Measurements from ENCODE around the gene ADAMTS5.
A peak's percentile ranks its signal among the peaks of the same experiment; 100 is the strongest.

The ADAMTS5 gene

GRCh38 chr21:26948194-26948593, 18.7 kb downstream of the ADAMTS5 start:
- DNase-seq (ENCODE audit: low spot score): no peak

DNA sequence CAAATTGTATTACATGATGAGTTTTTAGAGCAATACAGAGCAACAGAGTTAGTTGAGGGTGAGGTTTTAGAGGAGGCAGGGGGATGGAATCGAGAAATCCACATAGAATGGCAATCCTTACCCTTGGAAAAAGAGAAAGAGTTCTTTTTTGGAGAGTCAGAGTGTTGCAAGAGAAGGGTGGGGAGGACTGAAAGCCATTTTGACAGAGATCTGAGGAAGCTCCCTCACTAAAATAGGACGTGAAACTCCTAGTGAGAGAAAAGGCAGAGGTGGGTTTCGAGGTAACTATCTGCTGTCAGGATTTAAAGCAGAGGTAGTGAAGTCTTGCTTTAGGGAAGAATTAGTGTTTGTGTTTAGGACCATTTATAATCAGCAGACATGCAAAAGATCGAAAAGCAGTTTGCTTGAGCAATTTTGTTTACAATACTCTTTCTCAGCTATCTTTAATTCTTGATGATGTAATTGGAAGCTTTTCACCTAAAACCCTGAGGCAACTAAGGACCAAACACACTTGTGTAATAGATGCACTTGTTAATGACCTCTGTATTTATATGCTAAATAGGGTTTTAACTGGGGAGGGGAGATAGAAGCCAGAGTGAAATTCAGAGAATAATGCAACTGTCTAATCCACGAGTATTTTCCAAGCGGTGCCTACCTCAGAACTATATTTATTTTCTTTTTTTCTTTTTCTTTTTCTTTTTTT, 20.0 kb downstream of the ADAMTS5 start:
- DNase-seq (ENCODE audit: low spot score): no peak

GRCh38 chr21:26945916-26946675, 20.8 kb downstream of the ADAMTS5 start:
- peak; percentile 35 for DNase-seq (ENCODE audit: low spot score)

DNA sequence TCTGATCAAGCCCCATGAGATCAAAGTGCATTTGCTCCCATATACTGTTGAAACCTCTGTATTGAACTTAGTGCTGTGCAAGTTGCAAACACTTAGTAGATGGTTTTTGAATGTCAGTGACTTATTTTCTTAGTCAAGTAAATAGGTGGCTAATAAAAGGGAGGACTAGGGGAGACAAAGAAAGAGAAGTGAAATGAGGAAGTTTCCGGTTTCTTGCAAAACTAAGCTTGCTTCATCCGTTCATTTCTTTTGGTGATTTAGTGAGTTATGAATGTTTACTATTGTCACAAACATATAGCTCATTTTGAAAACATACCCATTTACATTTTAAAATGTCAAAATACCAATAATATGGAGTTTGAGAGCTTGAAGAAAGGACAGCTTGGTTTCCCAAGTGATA, 23.0 kb downstream of the ADAMTS5 start:
- no peak for DNase-seq (ENCODE audit: low spot score)

- no peak for DNase-seq (ENCODE audit: low spot score)
Measured at GRCh38 chr21:26941421-26941820, 25.5 kb downstream of the ADAMTS5 start.

GRCh38 chr21:26939601-26940111, 27.2 kb downstream of the ADAMTS5 start:
- DNase-seq (ENCODE audit: low spot score): peak; percentile 67

- DNase-seq (ENCODE audit: low spot score): no peak
Measured at GRCh38 chr21:26936641-26937040, 30.2 kb downstream of the ADAMTS5 start.

GRCh38 chr21:26935977-26936376, 30.9 kb downstream of the ADAMTS5 start:
- no peak for DNase-seq (ENCODE audit: low spot score)

- no peak for DNase-seq (ENCODE audit: low spot score)
Measured at GRCh38 chr21:26934383-26934782, 32.5 kb downstream of the ADAMTS5 start.

GRCh38 chr21:26933448-26933847, 33.4 kb downstream of the ADAMTS5 start:
- DNase-seq (ENCODE audit: low spot score): no peak

- no peak for DNase-seq (ENCODE audit: low spot score)
Measured at GRCh38 chr21:26925636-26926035, 41.3 kb downstream of the ADAMTS5 start.

DNA sequence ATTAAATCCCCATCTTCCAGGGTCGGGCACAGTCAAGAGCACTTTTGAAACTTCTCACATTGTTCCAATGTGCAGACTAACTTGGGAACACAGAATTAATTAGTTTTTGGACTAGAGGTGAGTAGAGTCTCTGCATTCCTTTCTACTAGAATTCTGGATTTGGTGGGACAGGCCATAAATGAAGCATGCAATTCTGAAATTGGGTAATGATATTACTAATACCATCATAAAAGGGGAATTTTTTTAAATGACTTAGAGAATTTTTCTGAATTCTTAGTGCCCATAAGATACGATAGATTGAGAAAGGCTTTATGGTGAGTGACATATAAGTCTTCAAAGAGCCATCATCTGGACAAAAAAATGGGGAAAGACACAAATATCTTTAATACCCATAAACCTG, 41.8 kb downstream of the ADAMTS5 start:
- no peak for DNase-seq (ENCODE audit: low spot score)

- DNase-seq (ENCODE audit: low spot score): no peak
Measured at GRCh38 chr21:26923986-26924385, 42.9 kb downstream of the ADAMTS5 start.

DNA sequence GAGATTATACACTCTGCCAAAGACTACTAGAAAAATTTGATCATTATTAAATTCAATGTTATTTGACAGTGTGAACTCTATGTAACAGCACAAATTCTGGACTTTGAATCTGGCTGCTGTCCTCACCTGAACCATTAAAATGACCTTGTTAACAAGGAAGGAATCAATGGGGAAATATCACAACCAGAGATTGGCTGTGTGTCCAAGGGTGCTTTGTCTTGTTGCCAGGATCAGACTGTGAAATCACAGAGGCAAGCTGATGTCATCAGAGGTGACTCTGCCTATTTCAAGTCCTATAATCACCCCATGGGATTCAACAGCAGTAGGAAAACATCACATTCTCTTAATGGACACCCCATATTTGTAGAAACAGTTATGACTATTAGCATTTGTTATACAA, 46.8 kb downstream of the ADAMTS5 start:
- DNase-seq (ENCODE audit: low spot score): no peak

DNA sequence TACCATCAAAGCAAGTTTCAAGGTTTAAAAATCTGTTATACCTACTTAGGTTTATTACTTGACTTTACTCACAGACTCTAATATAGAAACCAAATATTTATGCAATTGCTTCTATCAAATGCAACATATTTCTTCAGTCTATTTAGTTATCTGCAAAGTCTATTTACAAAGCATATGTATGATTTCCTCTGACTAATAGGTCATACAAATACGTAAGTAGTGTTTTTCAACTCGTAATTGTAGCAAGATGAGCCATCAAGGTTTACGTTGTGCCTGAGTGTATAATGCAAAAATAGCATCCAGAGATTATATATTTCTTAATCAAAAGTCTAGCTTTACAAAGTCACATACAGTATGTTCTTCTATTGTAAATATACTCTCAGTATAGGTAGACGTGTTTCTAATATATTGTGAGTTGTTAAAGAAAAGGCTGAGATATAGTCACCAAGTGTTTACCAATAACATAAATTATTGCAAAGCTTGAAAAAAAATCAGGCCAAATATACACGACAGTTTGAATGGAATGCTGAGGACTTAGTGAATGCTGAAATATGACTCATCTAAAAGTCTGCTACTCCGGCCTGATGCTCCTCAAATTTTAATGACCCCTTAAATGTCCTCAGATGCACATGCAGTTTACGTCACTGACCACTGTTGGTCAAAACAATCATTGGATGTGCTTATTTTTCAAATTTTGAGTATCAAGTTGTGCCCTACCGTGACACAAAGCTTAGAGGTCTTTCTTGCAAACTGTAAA, 48.4 kb downstream of the ADAMTS5 start:
- peak; percentile 73 for DNase-seq (ENCODE audit: low spot score)

DNA sequence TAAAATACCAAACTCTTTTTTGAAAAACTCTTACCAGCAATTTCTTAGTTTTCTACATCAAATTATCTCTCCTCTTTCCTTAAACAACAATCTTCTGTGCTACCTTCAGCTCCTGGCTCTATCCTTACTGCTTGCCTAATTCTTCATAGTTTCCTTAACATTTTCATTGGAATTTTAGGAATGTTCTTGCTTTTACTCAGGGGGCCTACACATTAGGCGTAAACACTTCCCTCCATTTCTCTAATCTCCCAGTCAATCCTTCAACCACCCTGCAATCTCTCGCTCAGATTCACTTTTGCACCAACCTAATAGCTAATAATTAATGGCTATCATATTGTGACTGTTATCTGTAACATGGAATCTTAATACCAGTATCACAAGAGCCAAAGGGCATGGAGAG, 50.1 kb downstream of the ADAMTS5 start:
- no peak for DNase-seq (ENCODE audit: low spot score)

DNA sequence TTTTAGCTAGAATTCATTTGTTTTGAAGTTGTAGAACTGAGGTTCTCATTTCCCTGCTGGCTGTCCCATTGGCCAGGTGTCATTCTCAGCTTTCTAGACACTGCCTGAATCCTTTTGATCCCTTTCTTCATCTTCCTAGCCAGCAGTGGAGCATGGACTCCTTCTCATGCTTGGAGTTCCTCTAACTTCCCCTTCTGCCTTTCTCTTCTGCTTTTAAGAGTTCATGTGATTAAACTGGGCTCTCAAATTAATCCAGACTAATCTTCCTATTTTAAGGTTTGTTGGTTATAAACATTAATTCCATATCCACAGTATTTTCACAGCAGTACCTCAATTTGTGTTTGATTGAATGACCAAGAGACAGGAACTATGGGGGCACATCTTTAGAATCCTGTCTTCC, 52.3 kb downstream of the ADAMTS5 start:
- DNase-seq (ENCODE audit: low spot score): no peak

DNA sequence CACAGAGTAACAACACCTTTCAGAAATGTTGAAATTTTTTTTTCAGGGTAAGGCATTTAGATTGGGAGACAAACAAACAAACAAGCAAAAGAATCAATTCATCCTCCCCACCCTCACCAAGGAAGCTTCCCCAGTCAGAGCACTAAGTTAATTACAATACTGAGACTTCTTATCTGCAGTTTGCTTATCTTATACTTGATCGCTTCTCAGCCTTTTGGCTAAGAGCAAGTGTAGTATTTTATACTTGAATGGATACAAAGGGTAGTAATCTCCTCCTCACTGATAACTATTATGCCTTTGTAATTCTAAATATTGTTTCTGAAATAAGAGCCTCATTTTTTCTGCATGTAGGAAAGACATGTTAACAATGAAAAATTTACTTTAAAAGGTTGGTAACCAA, 54.4 kb downstream of the ADAMTS5 start:
- no peak for DNase-seq (ENCODE audit: low spot score)

- no peak for DNase-seq (ENCODE audit: low spot score)
Measured at GRCh38 chr21:26909972-26910371, 56.9 kb downstream of the ADAMTS5 start.

DNA sequence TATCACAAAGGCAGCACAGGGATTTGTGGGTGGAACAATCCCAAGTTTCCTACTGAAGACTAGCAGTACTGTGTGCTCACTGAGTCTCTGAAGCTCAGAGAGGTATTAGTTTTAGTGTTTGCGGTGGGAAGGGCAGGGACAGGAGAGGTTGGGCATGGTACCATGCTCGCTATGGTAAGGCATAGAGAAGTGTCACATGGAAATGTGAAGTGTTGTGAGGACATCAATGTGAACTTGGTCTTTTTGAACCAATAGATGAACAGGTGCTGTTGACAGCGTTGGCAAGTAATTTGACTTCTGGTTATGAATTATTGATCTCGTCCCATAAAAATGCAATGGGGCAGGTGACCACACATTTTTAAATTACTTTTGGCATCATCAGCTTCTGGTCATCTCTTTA, 65.9 kb downstream of the ADAMTS5 start:
- no peak for DNase-seq (ENCODE audit: low spot score)

DNA sequence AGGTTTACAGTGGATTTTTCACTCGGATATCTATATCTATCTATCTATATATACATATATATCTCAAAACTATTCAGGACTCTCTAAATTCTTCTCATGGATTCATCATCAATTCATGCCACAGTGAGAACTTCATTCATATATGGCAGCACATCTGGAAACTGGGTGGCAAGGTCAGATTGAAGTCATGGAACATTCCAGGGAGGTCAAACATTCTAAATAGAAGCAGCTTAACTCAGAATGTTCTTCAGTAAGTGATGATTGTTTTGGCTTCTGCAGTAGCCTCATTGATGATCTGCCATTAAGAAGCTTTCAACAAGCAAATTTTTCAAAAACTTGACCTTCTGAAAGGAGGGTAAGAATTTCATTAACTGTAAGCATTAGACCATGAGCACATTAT, 74.7 kb downstream of the ADAMTS5 start:
- no peak for DNase-seq (ENCODE audit: low spot score)

- no peak for DNase-seq (ENCODE audit: low spot score)
Measured at GRCh38 chr21:26888931-26889330, 78.0 kb downstream of the ADAMTS5 start.

- DNase-seq (ENCODE audit: low spot score): peak; percentile 13
Measured at GRCh38 chr21:26888256-26888655, 78.6 kb downstream of the ADAMTS5 start.
